OCI-LY3 (cell line): ENCODE measurements around the gene RAB11FIP5.

Experiments used
- H2AFZ ChIP-seq: fragments of 200-600, 300-600 bp; shearing (Covaris generic); 2 replicates; pipeline ENCODE4 v1.6.0; 2014; ENCODE audit warnings: antibody characterized with exemption, low read depth, low read length
- H3K27ac ChIP-seq: fragments of 200-600, 300-600 bp; sonication (generic); 2 replicates; pipeline ENCODE4 v1.5.1; 2014; ENCODE audit warnings: mild to moderate bottlenecking, low read length, moderate library complexity, mixed read lengths
- H3K27me3 ChIP-seq: fragments of 200-600, 300-600 bp; sonication (generic); 2 replicates; pipeline ENCODE4 v1.6.1; 2014; ENCODE audit warnings: low read depth, low read length, mixed read lengths
- H3K36me3 ChIP-seq: fragments of 200-600, 300-600 bp; sonication (generic); replicated peaks from 2 replicates; pipeline ENCODE3; 2014; ENCODE audit warnings: low read depth, low read length, mixed read lengths
- H3K4me1 ChIP-seq: fragments of 300-600, 200-600 bp; sonication (generic); 2 replicates; pipeline ENCODE4 v1.6.1; 2014; ENCODE audit warnings: low read length, mixed read lengths
- H3K4me2 ChIP-seq: fragments of 200-600, 300-600 bp; sonication (generic); 2 replicates; pipeline ENCODE4 v1.6.1; 2014; ENCODE audit warnings: low read length, mixed read lengths
- H3K4me3 ChIP-seq: fragments of 300-600, 200-600 bp; sonication (generic); 2 replicates; pipeline ENCODE4 v1.5.1; 2014; ENCODE audit warnings: antibody characterized with exemption, mild to moderate bottlenecking, low read length, moderate library complexity
- H3K79me2 ChIP-seq: fragments of 300-600, 200-600 bp; shearing (Covaris generic); 2 replicates; pipeline ENCODE4 v1.6.1; 2014; ENCODE audit warnings: mild to moderate bottlenecking, low read length, mixed read lengths
- H3K9ac ChIP-seq: fragments of 300-600, 200-600 bp; shearing (Covaris generic); 2 replicates; pipeline ENCODE4 v1.6.0; 2014; ENCODE audit warnings: mild to moderate bottlenecking, low read length, moderate library complexity
- H3K9me3 ChIP-seq: fragments of 200-600, 300-600 bp; shearing (Covaris generic); 2 replicates; pipeline ENCODE4 v1.6.1; 2014; ENCODE audit warnings: low read length, mixed read lengths; ENCODE audit not compliant: insufficient read depth
- H4K20me1 ChIP-seq: fragments of 200-600, 300-600 bp; sonication (generic); 2 replicates; pipeline ENCODE4 v1.6.1; 2016; ENCODE audit warnings: low read length, mixed read lengths; ENCODE audit not compliant: insufficient read depth
- CTCF ChIP-seq: fragments of 200-600, 300-600 bp; sonication (generic); IDR thresholded peaks from 2 replicates; pipeline ENCODE4 v1.5.1; 2014; ENCODE audit warnings: antibody characterized with exemption, low read length, low read depth
- EZH2phosphoT487 ChIP-seq: fragments of 200-600 bp; shearing (Covaris generic); IDR thresholded peaks from 2 replicates; pipeline ENCODE4 v1.6.1; 2018; ENCODE audit warnings: antibody characterized with exemption, mixed run types, low read depth

Gene RAB11FIP5

DNA sequence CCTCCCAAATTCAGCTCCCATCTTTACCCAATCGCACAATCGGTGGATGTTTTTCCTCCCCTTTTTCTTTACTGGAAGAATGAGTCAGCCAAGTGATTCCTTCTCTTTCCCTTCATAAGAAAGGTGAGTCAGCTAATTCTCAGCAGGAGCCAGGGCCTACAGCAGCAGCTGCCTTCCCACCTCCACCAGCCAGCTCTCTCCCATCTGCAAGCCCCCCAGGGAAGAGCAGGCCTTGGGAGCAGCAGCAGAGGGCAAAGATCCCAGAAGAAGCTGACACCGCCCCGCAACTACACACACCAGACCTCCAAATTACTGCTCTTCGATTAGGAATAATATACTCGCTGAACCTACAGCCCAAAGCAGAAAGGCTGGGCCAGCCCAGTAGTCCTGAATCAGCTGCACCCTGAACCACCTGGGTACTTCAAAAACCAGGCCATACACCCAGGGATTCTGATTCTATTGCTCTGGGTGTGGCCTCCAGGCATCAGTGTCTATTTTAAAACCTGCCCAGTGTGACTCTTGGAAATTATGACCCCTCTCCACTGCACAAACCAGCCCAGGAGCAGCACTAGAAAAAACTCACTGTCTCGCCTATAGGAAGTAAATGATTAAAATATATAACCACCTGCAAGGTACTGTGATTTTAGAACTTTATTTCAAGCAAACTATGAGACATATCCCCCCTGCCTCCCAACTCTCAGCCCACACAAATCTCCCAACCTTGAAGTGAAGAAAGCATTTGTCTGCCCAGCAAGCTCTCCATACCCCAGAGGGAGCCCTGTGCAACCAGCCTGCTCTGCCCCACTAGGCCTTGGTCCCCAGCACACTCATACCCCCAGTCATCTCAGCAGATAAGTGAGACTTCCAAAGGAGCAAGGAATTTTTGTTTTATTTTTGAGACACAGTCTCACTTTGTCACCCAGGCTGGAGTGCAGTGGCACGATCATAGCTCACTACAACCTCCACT lies 48.6 kb downstream of the RAB11FIP5 start:
- H3K79me2 ChIP-seq: 0 out of 2 replicates have a peak, but pooled peaks cover 3% of the 10 kb centered on the region
- no peaks in the 10 kb centered on the region for H3K27me3 ChIP-seq
- H3K9ac ChIP-seq: no peak overlapping the region
- H3K4me2 ChIP-seq: no peak overlapping the region
- no peak overlapping the region for H3K4me3 ChIP-seq
- H2AFZ ChIP-seq: no peak overlapping the region
- H3K9me3 ChIP-seq: no peaks in the 10 kb centered on the region
- no peaks in the 10 kb centered on the region for H3K4me1 ChIP-seq
- no peak for TF ChIP-seq CTCF
- no peak for TF ChIP-seq EZH2phosphoT487
- peaks cover 3% of the 10 kb centered on the region for H3K36me3 ChIP-seq
- H3K27ac ChIP-seq: no peak overlapping the region
- H4K20me1 ChIP-seq: 0 out of 2 replicates have a peak, but pooled peaks cover 3% of the 10 kb centered on the region

DNA sequence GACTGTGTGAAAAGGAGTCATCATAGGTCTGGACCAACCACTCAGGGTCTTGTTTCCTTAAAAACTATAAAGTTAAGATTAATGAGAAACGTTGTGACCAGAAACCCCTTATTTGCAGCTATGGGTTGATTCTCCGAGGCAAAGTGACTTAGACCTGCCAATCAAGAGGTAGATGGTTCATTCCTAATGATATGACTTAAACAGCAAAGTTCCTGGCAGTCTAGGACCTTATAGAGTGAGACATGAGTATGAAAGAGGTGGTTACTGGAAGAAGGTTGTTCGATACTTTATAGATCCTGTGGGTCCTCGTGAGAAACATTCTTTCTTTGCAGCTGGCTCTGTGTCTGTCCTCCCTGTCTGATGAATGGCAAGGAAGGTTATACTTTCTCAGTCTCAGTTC lies 49.3 kb downstream of the RAB11FIP5 start:
- Histone ChIP-seq H4K20me1 (0 out of 2 replicates have a peak, but pooled peaks cover 3% of the 10 kb centered on the region), H3K4me1 (no peaks in the 10 kb centered on the region), H3K36me3 (peaks cover 3% of the 10 kb centered on the region), H2AFZ (no peak overlapping the region), H3K4me3 (no peak overlapping the region), H3K4me2 (no peak overlapping the region), H3K27ac (no peak overlapping the region), H3K27me3 (no peaks in the 10 kb centered on the region), H3K9me3 (no peaks in the 10 kb centered on the region), H3K9ac (no peak overlapping the region), H3K79me2 (no peaks in the 10 kb centered on the region)
- no peak for TF ChIP-seq CTCF
- TF ChIP-seq EZH2phosphoT487: no peak

- no peak overlapping the region for H2AFZ ChIP-seq
- H3K79me2 ChIP-seq: no peaks in the 10 kb centered on the region
- TF ChIP-seq EZH2phosphoT487: no peak
- TF ChIP-seq CTCF: no peak
- H4K20me1 ChIP-seq: 0 out of 2 replicates have a peak, but pooled peaks cover 3% of the 10 kb centered on the region
- no peak overlapping the region for H3K27ac ChIP-seq
- no peaks in the 10 kb centered on the region for H3K4me1 ChIP-seq
- no peak overlapping the region for H3K9ac ChIP-seq
- H3K4me2 ChIP-seq: no peak overlapping the region
- H3K9me3 ChIP-seq: no peaks in the 10 kb centered on the region
- H3K27me3 ChIP-seq: no peaks in the 10 kb centered on the region
- peaks cover 8% of the 10 kb centered on the region for H3K36me3 ChIP-seq
- H3K4me3 ChIP-seq: no peak overlapping the region
These were observed 53.6 kb downstream of the RAB11FIP5 start for GRCh38 chr2:73059106-73059505.

DNA sequence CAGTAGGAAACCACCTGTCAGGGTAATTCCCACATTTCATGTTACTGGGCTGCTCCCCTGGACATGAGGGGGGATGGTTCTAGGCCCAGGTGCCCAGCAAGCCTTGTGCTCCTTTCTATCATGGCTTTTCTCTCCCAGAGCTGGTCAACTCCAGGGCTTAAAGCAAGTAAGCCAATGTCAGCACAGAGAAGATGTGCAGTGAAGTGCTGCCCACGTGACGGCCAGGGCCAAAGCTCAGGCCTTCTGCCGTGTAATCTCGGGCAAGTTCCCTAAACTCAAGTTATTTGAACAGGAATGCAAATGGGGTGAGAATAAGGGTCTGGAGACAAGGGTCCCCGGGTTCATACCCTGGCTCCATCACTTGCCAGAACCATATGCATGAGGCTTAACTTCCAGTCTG lies 57.8 kb downstream of the RAB11FIP5 start:
- Histone ChIP-seq H3K4me3 (no peak overlapping the region), H3K9me3 (no peaks in the 10 kb centered on the region), H3K4me1 (no peaks in the 10 kb centered on the region), H3K27me3 (no peaks in the 10 kb centered on the region), H3K9ac (no peak overlapping the region), H3K79me2 (no peaks in the 10 kb centered on the region), H3K27ac (no peak overlapping the region), H3K36me3 (peaks cover 8% of the 10 kb centered on the region), H2AFZ (no peak overlapping the region), H4K20me1 (no peaks in the 10 kb centered on the region), H3K4me2 (no peak overlapping the region)
- no peak for TF ChIP-seq CTCF
- TF ChIP-seq EZH2phosphoT487: no peak
